H4 (cell line): ENCODE data around the gene CFAP91. TPM values are rescaled to one million over a fixed set of nuclear protein-coding genes. Genes with fewer than 3 reads are reported as not detected.

Experiments used
- DNase-seq: peaks from one replicate; pipeline ENCODE4 v3.0.0-alpha.2; 2015; ENCODE audit warnings: low spot score
- total RNA-seq: library from RNA; depleted of rRNA; stranded (reverse); fragments of >200 nt; shearing (Covaris generic); gene quantifications from 2 replicates; pipeline ENCODE4 v1.2.3, GENCODE V29; 2014; rRNA removed

Gene CFAP91
- total RNA-seq, 1 experiment from 2014 or later = 0.17 TPM

GRCh38 chr3:119743921-119744320 is 41.1 kb downstream of the CFAP91 start:
- no peak for DNase-seq

- DNase-seq = no peak
Observed at GRCh38 chr3:119745942-119746341, 43.1 kb downstream of the CFAP91 start.

- DNase-seq = no peak
Observed at GRCh38 chr3:119746423-119746822, 43.6 kb downstream of the CFAP91 start.

- no peak for DNase-seq
Observed at GRCh38 chr3:119747357-119747756, 44.5 kb downstream of the CFAP91 start.

- DNase-seq = no peak
Observed at GRCh38 chr3:119748991-119749390, 46.2 kb downstream of the CFAP91 start.

GRCh38 chr3:119751423-119751822 is 48.6 kb downstream of the CFAP91 start:
- no peak for DNase-seq

Other genes starting within 250 kb of the CFAP91 start
- gene TMEM39A, start 239.4 kb upstream of the CFAP91 start, total RNA-seq = 45.2 and 59.5 TPM in 2 replicates
- 26.6 and 30.8 TPM in 2 replicates for gene POGLUT1, start 234.1 kb upstream of the CFAP91 start, total RNA-seq
- 112 and 128 TPM in 2 replicates for gene TIMMDC1, start 204.5 kb upstream of the CFAP91 start, total RNA-seq
- gene CD80, start 143.4 kb upstream of the CFAP91 start, total RNA-seq = not detected in 2 replicates
- not detected in 2 replicates for gene ADPRH, start 123.5 kb upstream of the CFAP91 start, total RNA-seq
- gene PLA1A, start 105.1 kb upstream of the CFAP91 start, total RNA-seq = 0.04 and 0.18 TPM in 2 replicates
- 0.06 and 0.54 TPM in 2 replicates for gene POPDC2, start 42.4 kb upstream of the CFAP91 start, total RNA-seq
- gene COX17, start 25.6 kb upstream of the CFAP91 start, total RNA-seq = 90.9 and 100 TPM in 2 replicates
- gene NR1I2, start 79.1 kb downstream of the CFAP91 start, total RNA-seq = not detected in 2 replicates